ENCODE measurements around the gene BPIFB1.

BPIFB1 gene

GRCh38 chr20:33291830-33292355, 8.9 kb downstream of the BPIFB1 start:
- no peaks in the 10 kb centered on the region for H3K36me3 ChIP-seq (replicated peaks; ENCODE audit: low read depth, low read length)
- H3K27ac ChIP-seq (ENCODE audit: low read length) = no peak overlapping the region
- H3K27me3 ChIP-seq (ENCODE audit: low read depth, low read length) = peaks cover 38% of the 10 kb centered on the region

GRCh38 chr20:33296206-33296605, 13.2 kb downstream of the BPIFB1 start:
- Histone ChIP-seq H3K27ac (ENCODE audit: low read length) (no peak overlapping the region), H3K4me2 (ENCODE audit: low read length) (no peak overlapping the region), H3K4me3 (ENCODE audit: low read length) (no peak overlapping the region), H3K9ac (ENCODE audit: low read length) (no peak overlapping the region), H2AFZ (ENCODE audit: low read depth, low read length) (no peak overlapping the region), H3K79me2 (ENCODE audit: low read length) (no peaks in the 10 kb centered on the region), H4K20me1 (ENCODE audit: insufficient read depth, low read length) (no peaks in the 10 kb centered on the region), H3K36me3 (replicated peaks; ENCODE audit: low read depth, low read length) (no peaks in the 10 kb centered on the region), H3K27me3 (ENCODE audit: low read depth, low read length) (peaks cover 22% of the 10 kb centered on the region), H3K9me3 (ENCODE audit: insufficient read depth, low read length) (no peaks in the 10 kb centered on the region), H3K4me1 (ENCODE audit: low read length) (no peaks in the 10 kb centered on the region)
- TF ChIP-seq EZH2phosphoT487 (IDR thresholded peaks at IDR 0.05; ENCODE audit: low read depth) (no peak), CTCF (IDR thresholded peaks at IDR 0.05; ENCODE audit: low read depth, low read length) (no peak)

More at GRCh38 chr20:33291830-33292355, 8.9 kb downstream of the BPIFB1 start:
- Histone ChIP-seq H3K9ac (ENCODE audit: low read length) (no peak overlapping the region), H3K79me2 (ENCODE audit: low read length) (no peaks in the 10 kb centered on the region), H3K9me3 (ENCODE audit: insufficient read depth, low read length) (no peaks in the 10 kb centered on the region), H3K4me2 (ENCODE audit: low read length) (no peak overlapping the region), H4K20me1 (ENCODE audit: insufficient read depth, low read length) (no peaks in the 10 kb centered on the region), H2AFZ (ENCODE audit: low read depth, low read length) (no peak overlapping the region), H3K4me3 (ENCODE audit: low read length) (no peak overlapping the region), H3K4me1 (ENCODE audit: low read length) (no peaks in the 10 kb centered on the region)
- peak; percentile 100 for TF ChIP-seq CTCF (IDR thresholded peaks at IDR 0.05; ENCODE audit: low read depth, low read length)
- TF ChIP-seq EZH2phosphoT487 (IDR thresholded peaks at IDR 0.05; ENCODE audit: low read depth) = no peak

- Histone ChIP-seq H3K79me2 (ENCODE audit: low read length) (no peaks in the 10 kb centered on the region), H4K20me1 (ENCODE audit: insufficient read depth, low read length) (no peaks in the 10 kb centered on the region), H3K9ac (ENCODE audit: low read length) (no peak overlapping the region), H3K27ac (ENCODE audit: low read length) (no peak overlapping the region), H3K9me3 (ENCODE audit: insufficient read depth, low read length) (no peaks in the 10 kb centered on the region), H3K4me2 (ENCODE audit: low read length) (no peak overlapping the region), H2AFZ (ENCODE audit: low read depth, low read length) (no peak overlapping the region), H3K27me3 (ENCODE audit: low read depth, low read length) (peaks cover 20% of the 10 kb centered on the region), H3K4me3 (ENCODE audit: low read length) (no peak overlapping the region), H3K36me3 (replicated peaks; ENCODE audit: low read depth, low read length) (no peaks in the 10 kb centered on the region), H3K4me1 (ENCODE audit: low read length) (no peaks in the 10 kb centered on the region)
- TF ChIP-seq CTCF (IDR thresholded peaks at IDR 0.05; ENCODE audit: low read depth, low read length) (no peak), EZH2phosphoT487 (IDR thresholded peaks at IDR 0.05; ENCODE audit: low read depth) (no peak)
Measured at GRCh38 chr20:33298391-33298790, 15.4 kb downstream of the BPIFB1 start.

GRCh38 chr20:33299111-33299603, 16.1 kb downstream of the BPIFB1 start:
- Histone ChIP-seq H3K4me3 (ENCODE audit: low read length) (peak overlapping the region; percentile 54), H3K79me2 (ENCODE audit: low read length) (no peaks in the 10 kb centered on the region), H3K4me2 (ENCODE audit: low read length) (peak overlapping the region; percentile 52), H3K36me3 (replicated peaks; ENCODE audit: low read depth, low read length) (no peaks in the 10 kb centered on the region), H2AFZ (ENCODE audit: low read depth, low read length) (peak overlapping the region; percentile 94), H3K27me3 (ENCODE audit: low read depth, low read length) (peaks cover 13% of the 10 kb centered on the region), H3K9me3 (ENCODE audit: insufficient read depth, low read length) (no peaks in the 10 kb centered on the region), H3K9ac (ENCODE audit: low read length) (no peak overlapping the region), H3K27ac (ENCODE audit: low read length) (no peak overlapping the region), H3K4me1 (ENCODE audit: low read length) (no peaks in the 10 kb centered on the region), H4K20me1 (ENCODE audit: insufficient read depth, low read length) (no peaks in the 10 kb centered on the region)
- peak; percentile 98 for TF ChIP-seq CTCF (IDR thresholded peaks at IDR 0.05; ENCODE audit: low read depth, low read length)
- TF ChIP-seq EZH2phosphoT487 (IDR thresholded peaks at IDR 0.05; ENCODE audit: low read depth) = no peak

Measured in OCI-LY3 (cell line).